Keratinocyte (primary cell): ENCODE results near the gene LRRC8C. TPM values are rescaled to one million over a fixed set of nuclear protein-coding genes. Genes with fewer than 3 reads are reported as not detected.

Experiments
- DNase-seq: peaks from one replicate; pipeline ENCODE4 v3.0.0-alpha.2; 2011; ENCODE audit warnings: low read depth, missing footprints, low spot score
- FAIRE-seq: peaks from 2 replicates; lab custom pipeline; 2011; peaks lifted over from hg19 to GRCh38; lab: Jason Lieb, UNC
- H2AFZ ChIP-seq: 2 replicates; pipeline ENCODE4 v1.6.0; 2012; ENCODE audit warnings: low read length, control low read depth, inconsistent platforms; ENCODE audit not compliant: control insufficient read depth
- H3K27ac ChIP-seq: 2 replicates; pipeline ENCODE4 v1.5.1; 2011; ENCODE audit warnings: low read length; ENCODE audit not compliant: control insufficient read depth, insufficient read depth
- H3K27me3 ChIP-seq: 3 replicates; pipeline ENCODE4 v1.6.0; 2011; ENCODE audit warnings: low read length; ENCODE audit not compliant: control insufficient read depth, insufficient read depth; ENCODE audit errors: extremely low read depth
- H3K36me3 ChIP-seq, 2 experiments: 2 replicates in 1 of 2; 3 replicates in 1 of 2; pipeline ENCODE4 v1.5.1; 2011; ENCODE audit warnings: low read length in 2 of 2, mild to moderate bottlenecking in 1 of 2; ENCODE audit not compliant: control insufficient read depth in 2 of 2, insufficient read depth in 2 of 2; ENCODE audit errors: extremely low read depth in 1 of 2
- H3K4me1 ChIP-seq: 3 replicates; pipeline ENCODE4 v1.5.1; 2011; ENCODE audit warnings: low read length; ENCODE audit not compliant: control insufficient read depth, insufficient read depth; ENCODE audit errors: extremely low read depth
- H3K4me2 ChIP-seq: 3 replicates; pipeline ENCODE4 v1.6.0; 2011; ENCODE audit warnings: low read depth, low read length; ENCODE audit not compliant: control insufficient read depth, insufficient read depth; ENCODE audit errors: extremely low read depth
- H3K4me3 ChIP-seq, 3 experiments: fragments of 200-600 bp in 1 of 3; sonication (generic) in 1 of 3; 2 replicates in 2 of 3; 3 replicates in 1 of 3; pipeline ENCODE4 v1.5.1; 2011 to 2016; ENCODE audit warnings: low read length in 3 of 3, mild to moderate bottlenecking in 3 of 3, control low read depth in 2 of 3, inconsistent platforms in 1 of 3, low read depth in 1 of 3, mixed read lengths in 1 of 3, mixed run types in 1 of 3, moderate library complexity in 1 of 3; ENCODE audit not compliant: control insufficient read depth in 2 of 3, insufficient read depth in 2 of 3; ENCODE audit errors: extremely low read depth in 1 of 3
- H3K79me2 ChIP-seq: 2 replicates; pipeline ENCODE4 v1.6.0; 2012; ENCODE audit warnings: low read length; ENCODE audit not compliant: control insufficient read depth, insufficient read depth
- H3K9ac ChIP-seq: 3 replicates; pipeline ENCODE4 v1.6.0; 2011; ENCODE audit warnings: low read length; ENCODE audit not compliant: control insufficient read depth, insufficient read depth; ENCODE audit errors: extremely low read depth
- H3K9me1 ChIP-seq: 3 replicates; pipeline ENCODE4 v1.6.0; 2011; ENCODE audit warnings: low read length; ENCODE audit not compliant: control insufficient read depth, insufficient read depth; ENCODE audit errors: extremely low read depth
- H3K9me3 ChIP-seq: 2 replicates; pipeline ENCODE4 v1.5.1; 2012; ENCODE audit warnings: low read depth, low read length; ENCODE audit not compliant: control insufficient read depth
- H4K20me1 ChIP-seq: 3 replicates; pipeline ENCODE4 v1.6.0; 2011; ENCODE audit warnings: low read length; ENCODE audit not compliant: control insufficient read depth, insufficient read depth; ENCODE audit errors: extremely low read depth
- EZH2 ChIP-seq: IDR thresholded peaks from one replicate; pipeline ENCODE4 v1.6.1; 2012; ENCODE audit warnings: inconsistent platforms, mild to moderate bottlenecking, low read length, moderate library complexity
- dilution Hi-C: fragments of 300-500 bp; cut with MboI; formaldehyde crosslinking; loops from one replicate; pipeline ENCODE4 v1.7.0; 2020; ENCODE audit warnings: low sequenced_read_pairs; ENCODE audit not compliant: extremely low pct_ligation_motif_present
- polyA plus RNA-seq, 5 experiments: library from polyadenylated mRNA; depleted of rRNA in 3 of 5; stranded (reverse) in 3 of 5; stranded (forward) in 1 of 5; unstranded in 1 of 5; fragments of >200 nt; gene quantifications; 1 replicate in 1 of 5; 2 replicates in 3 of 5; 3 replicates in 1 of 5; pipeline versions ENCODE4 v1.2.1 to v1.2.3, GENCODE V29; 2011 to 2012; ENCODE audit warnings: missing spikeins in 2 of 5, low read depth in 1 of 5, low replicate concordance in 1 of 5
- TF ChIP-seq, protein P1 (sequence below), 3 experiments: IDR thresholded peaks in 1 of 3; conservative IDR thresholded peaks in 1 of 3; optimal IDR thresholded peaks in 1 of 3; 2 replicates in 2 of 3; 3 replicates in 1 of 3; pipeline versions ENCODE3 to v1.5.1; 2011; ENCODE audit warnings: low read length in 3 of 3, mild to moderate bottlenecking in 3 of 3, moderate library complexity in 2 of 3, control low read depth in 1 of 3, inconsistent platforms in 1 of 3; ENCODE audit not compliant: insufficient read depth in 2 of 3; ENCODE audit errors: extremely low read depth in 1 of 3

Gene LRRC8C
- polyA plus RNA-seq, 1 donor (not counting 4 experiments of a cell fraction or from before 2014, with no cell fraction given) = 18.4 TPM

DNA sequence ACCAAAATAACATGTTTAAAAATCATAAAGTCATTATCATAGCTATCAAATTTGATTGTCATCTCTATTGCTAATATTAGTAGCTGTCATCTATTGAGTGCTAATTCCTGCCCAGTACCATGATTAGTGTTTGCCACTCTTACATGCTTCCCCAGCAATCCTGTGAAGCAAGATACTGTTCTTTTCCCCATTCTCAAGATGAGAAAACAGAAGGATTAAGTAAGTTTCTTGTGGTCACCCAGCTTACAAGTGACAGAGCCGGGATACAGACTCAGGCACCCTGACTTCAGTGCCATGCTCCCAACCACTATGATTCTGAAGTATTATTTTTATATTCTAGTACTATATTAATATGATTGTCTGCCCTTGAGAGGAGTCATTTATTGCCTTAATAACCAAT, 36.5 kb downstream of the LRRC8C start:
- Histone ChIP-seq H4K20me1 (no peaks in the 10 kb centered on the region), H3K4me1 (peaks cover 14% of the 10 kb centered on the region), H3K27me3 (no peaks in the 10 kb centered on the region), H3K36me3 (no peaks in the 10 kb centered on the region), H3K4me3 (no peak overlapping the region), H2AFZ (no peak overlapping the region), H3K79me2 (peaks cover 70% of the 10 kb centered on the region), H3K27ac (no peak overlapping the region), H3K9me3 (no peaks in the 10 kb centered on the region), H3K9me1 (no peaks in the 10 kb centered on the region), H3K4me2 (no peak overlapping the region), H3K9ac (no peak overlapping the region)
- FAIRE-seq (no peak), DNase-seq (no peak)
- dilution Hi-C loops = no loop called here
- TF ChIP-seq, protein P1, sequence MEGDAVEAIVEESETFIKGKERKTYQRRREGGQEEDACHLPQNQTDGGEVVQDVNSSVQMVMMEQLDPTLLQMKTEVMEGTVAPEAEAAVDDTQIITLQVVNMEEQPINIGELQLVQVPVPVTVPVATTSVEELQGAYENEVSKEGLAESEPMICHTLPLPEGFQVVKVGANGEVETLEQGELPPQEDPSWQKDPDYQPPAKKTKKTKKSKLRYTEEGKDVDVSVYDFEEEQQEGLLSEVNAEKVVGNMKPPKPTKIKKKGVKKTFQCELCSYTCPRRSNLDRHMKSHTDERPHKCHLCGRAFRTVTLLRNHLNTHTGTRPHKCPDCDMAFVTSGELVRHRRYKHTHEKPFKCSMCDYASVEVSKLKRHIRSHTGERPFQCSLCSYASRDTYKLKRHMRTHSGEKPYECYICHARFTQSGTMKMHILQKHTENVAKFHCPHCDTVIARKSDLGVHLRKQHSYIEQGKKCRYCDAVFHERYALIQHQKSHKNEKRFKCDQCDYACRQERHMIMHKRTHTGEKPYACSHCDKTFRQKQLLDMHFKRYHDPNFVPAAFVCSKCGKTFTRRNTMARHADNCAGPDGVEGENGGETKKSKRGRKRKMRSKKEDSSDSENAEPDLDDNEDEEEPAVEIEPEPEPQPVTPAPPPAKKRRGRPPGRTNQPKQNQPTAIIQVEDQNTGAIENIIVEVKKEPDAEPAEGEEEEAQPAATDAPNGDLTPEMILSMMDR (optimal IDR thresholded peaks at IDR 0.05 in 1 of 3, IDR thresholded peaks at IDR 0.05 in 1 of 3, conservative IDR thresholded peaks at IDR 0.05 in 1 of 3; ENCODE audit: extremely low read depth in 1 of 3, insufficient read depth in 2 of 3, low read length in 3 of 3) = no peak

DNA sequence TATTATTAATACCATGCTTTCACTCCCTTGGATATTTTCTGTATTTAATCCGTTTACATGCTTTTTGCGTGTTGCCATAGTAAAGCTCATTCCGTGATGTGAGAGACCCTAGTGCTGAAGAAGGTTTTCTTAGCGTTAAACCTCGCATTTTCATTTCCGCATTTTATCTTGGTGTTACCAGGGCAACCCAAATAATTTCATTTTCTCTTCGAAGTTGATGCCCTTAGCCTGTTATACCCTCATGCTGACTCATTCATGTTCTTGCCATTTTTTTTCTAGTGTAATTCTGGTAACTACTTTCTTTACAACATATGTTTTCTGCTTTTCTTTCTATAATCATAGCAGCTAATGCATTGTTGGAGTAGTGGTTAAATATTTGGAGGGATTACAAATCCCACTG, 37.2 kb downstream of the LRRC8C start:
- Histone ChIP-seq H3K4me1 (peaks cover 14% of the 10 kb centered on the region), H2AFZ (no peak overlapping the region), H3K4me3 (no peak overlapping the region), H3K9me1 (no peaks in the 10 kb centered on the region), H3K9me3 (no peaks in the 10 kb centered on the region), H3K27ac (no peak overlapping the region), H3K27me3 (no peaks in the 10 kb centered on the region), H3K79me2 (peaks cover 74% of the 10 kb centered on the region), H4K20me1 (no peaks in the 10 kb centered on the region), H3K36me3 (no peaks in the 10 kb centered on the region), H3K9ac (no peak overlapping the region), H3K4me2 (no peak overlapping the region)
- dilution Hi-C loops = no loop called here
- TF ChIP-seq EZH2 = no peak
- TF ChIP-seq, protein P1 (optimal IDR thresholded peaks at IDR 0.05 in 1 of 3, IDR thresholded peaks at IDR 0.05 in 1 of 3, conservative IDR thresholded peaks at IDR 0.05 in 1 of 3; ENCODE audit: extremely low read depth in 1 of 3, insufficient read depth in 2 of 3, low read length in 3 of 3) = no peak
- DNase-seq (no peak), FAIRE-seq (peak; percentile 13)
